ENCODE measurements around the gene ARHGAP44. TPM values are rescaled to one million over a fixed set of nuclear protein-coding genes. Genes with fewer than 3 reads are reported as not detected.
"Not testable (repeated sequence)": the region's sequence is repeated elsewhere in the genome, so short reads cannot be mapped to it uniquely, and the experiment has no call there.

The ARHGAP44 gene
- total RNA-seq, 2 donors from 2014 or later: 0.21 TPM; not detected in 1

- DNase-seq (ENCODE audit: low spot score) (no peak), ATAC-seq (no peak)
- Mint-ChIP-seq H3K4me1 (ENCODE audit: low read depth in 2 of 2) (no peaks in the 10 kb centered on the region), H3K27ac (no peak overlapping the region), H3K36me3 (no peaks in the 10 kb centered on the region), H3K27me3 (no peaks in the 10 kb centered on the region), H3K4me3 (no peak overlapping the region), H3K9me3 (peaks cover 16% of the 10 kb centered on the region)
Measured at GRCh38 chr17:12850996-12851395, 61.7 kb downstream of the ARHGAP44 start.

GRCh38 chr17:12851901-12852435 lies 62.7 kb downstream of the ARHGAP44 start:
- no peak overlapping the region for H3K4me3 Mint-ChIP-seq
- no peak overlapping the region for H3K27ac Mint-ChIP-seq
- peaks cover 16% of the 10 kb centered on the region for H3K9me3 Mint-ChIP-seq
- DNase-seq (ENCODE audit: low spot score) (no peak), ATAC-seq (no peak)
- H3K27me3 Mint-ChIP-seq: no peaks in the 10 kb centered on the region
- H3K4me1 Mint-ChIP-seq (ENCODE audit: low read depth in 2 of 2): no peaks in the 10 kb centered on the region
- H3K36me3 Mint-ChIP-seq: no peaks in the 10 kb centered on the region

- Mint-ChIP-seq H3K4me1 (ENCODE audit: low read depth in 2 of 2) (no peaks in the 10 kb centered on the region), H3K27me3 (no peaks in the 10 kb centered on the region), H3K4me3 (no peak overlapping the region), H3K9me3 (peaks cover 16% of the 10 kb centered on the region), H3K36me3 (no peaks in the 10 kb centered on the region), H3K27ac (no peak overlapping the region)
- ATAC-seq: no peak
- DNase-seq (ENCODE audit: low spot score): no peak
Measured at GRCh38 chr17:12853921-12854320, 64.6 kb downstream of the ARHGAP44 start.

- Mint-ChIP-seq H3K9me3 (peaks cover 16% of the 10 kb centered on the region), H3K36me3 (no peaks in the 10 kb centered on the region), H3K4me3 (no peak overlapping the region), H3K4me1 (ENCODE audit: low read depth in 2 of 2) (no peaks in the 10 kb centered on the region), H3K27me3 (no peaks in the 10 kb centered on the region), H3K27ac (no peak overlapping the region)
- no peak for ATAC-seq
- no peak for DNase-seq (ENCODE audit: low spot score)
Measured at GRCh38 chr17:12856416-12856815, 67.1 kb downstream of the ARHGAP44 start.

GRCh38 chr17:12857592-12857991 lies 68.3 kb downstream of the ARHGAP44 start:
- no peak for ATAC-seq
- no peaks in the 10 kb centered on the region for H3K4me1 Mint-ChIP-seq (ENCODE audit: low read depth in 2 of 2)
- no peak for DNase-seq (ENCODE audit: low spot score)
- no peak overlapping the region for H3K4me3 Mint-ChIP-seq
- H3K27ac Mint-ChIP-seq: no peak overlapping the region
- peaks cover 12% of the 10 kb centered on the region for H3K9me3 Mint-ChIP-seq
- H3K36me3 Mint-ChIP-seq: no peaks in the 10 kb centered on the region
- H3K27me3 Mint-ChIP-seq: no peaks in the 10 kb centered on the region

GRCh38 chr17:12859520-12859919 lies 70.2 kb downstream of the ARHGAP44 start:
- Mint-ChIP-seq H3K27me3 (no peaks in the 10 kb centered on the region), H3K4me3 (no peak overlapping the region), H3K27ac (no peak overlapping the region), H3K36me3 (no peaks in the 10 kb centered on the region), H3K9me3 (peaks cover 5% of the 10 kb centered on the region), H3K4me1 (ENCODE audit: low read depth in 2 of 2) (no peaks in the 10 kb centered on the region)
- DNase-seq (ENCODE audit: low spot score): no peak
- ATAC-seq: no peak

GRCh38 chr17:12865769-12866168 lies 76.5 kb downstream of the ARHGAP44 start:
- Mint-ChIP-seq H3K36me3 (no peaks in the 10 kb centered on the region), H3K4me3 (no peak overlapping the region), H3K27me3 (no peaks in the 10 kb centered on the region), H3K4me1 (ENCODE audit: low read depth in 2 of 2) (no peaks in the 10 kb centered on the region), H3K9me3 (peaks cover 6% of the 10 kb centered on the region), H3K27ac (no peak overlapping the region)
- no peak for ATAC-seq
- no peak for DNase-seq (ENCODE audit: low spot score)

- H3K4me1 Mint-ChIP-seq (ENCODE audit: low read depth in 2 of 2): no peaks in the 10 kb centered on the region
- no peak for ATAC-seq
Measured at GRCh38 chr17:12866244-12866643, 76.9 kb downstream of the ARHGAP44 start.

GRCh38 chr17:12867726-12868125 lies 78.4 kb downstream of the ARHGAP44 start:
- Mint-ChIP-seq H3K36me3 (no peaks in the 10 kb centered on the region), H3K27ac (no peak overlapping the region), H3K4me1 (ENCODE audit: low read depth in 2 of 2) (no peaks in the 10 kb centered on the region), H3K4me3 (no peak overlapping the region), H3K9me3 (peaks cover 8% of the 10 kb centered on the region), H3K27me3 (no peaks in the 10 kb centered on the region)
- DNase-seq (ENCODE audit: low spot score) (no peak), ATAC-seq (no peak)

More at GRCh38 chr17:12866244-12866643, 76.9 kb downstream of the ARHGAP44 start:
- Mint-ChIP-seq H3K27me3 (no peaks in the 10 kb centered on the region), H3K36me3 (no peaks in the 10 kb centered on the region), H3K9me3 (peaks cover 8% of the 10 kb centered on the region), H3K4me3 (no peak overlapping the region), H3K27ac (no peak overlapping the region)
- no peak for DNase-seq (ENCODE audit: low spot score)

GRCh38 chr17:12873415-12874125 lies 84.3 kb downstream of the ARHGAP44 start:
- not testable (repeated sequence) for H3K27ac Mint-ChIP-seq; H3K4me3 Mint-ChIP-seq; DNase-seq (ENCODE audit: low spot score); H3K27me3 Mint-ChIP-seq; H3K36me3 Mint-ChIP-seq; H3K4me1 Mint-ChIP-seq (ENCODE audit: low read depth in 2 of 2); ATAC-seq
- peaks cover 11% of the 10 kb centered on the region for H3K9me3 Mint-ChIP-seq

GRCh38 chr17:12877953-12878669 lies 88.8 kb downstream of the ARHGAP44 start:
- H3K4me1 Mint-ChIP-seq (ENCODE audit: low read depth in 2 of 2): no peaks in the 10 kb centered on the region
- H3K27me3 Mint-ChIP-seq: no peaks in the 10 kb centered on the region
- no peak overlapping the region for H3K4me3 Mint-ChIP-seq
- peaks cover 11% of the 10 kb centered on the region for H3K9me3 Mint-ChIP-seq
- DNase-seq (ENCODE audit: low spot score) (no peak), ATAC-seq (no peak)
- H3K36me3 Mint-ChIP-seq: no peaks in the 10 kb centered on the region
- no peak overlapping the region for H3K27ac Mint-ChIP-seq

- not testable (repeated sequence) for ATAC-seq; H3K27ac Mint-ChIP-seq; H3K27me3 Mint-ChIP-seq; H3K9me3 Mint-ChIP-seq; H3K4me3 Mint-ChIP-seq; H3K4me1 Mint-ChIP-seq (ENCODE audit: low read depth in 2 of 2); H3K36me3 Mint-ChIP-seq; DNase-seq (ENCODE audit: low spot score)
Measured at GRCh38 chr17:12879096-12879495, 89.8 kb downstream of the ARHGAP44 start.

GRCh38 chr17:12883472-12883871 lies 94.2 kb downstream of the ARHGAP44 start:
- no peak overlapping the region for H3K4me3 Mint-ChIP-seq
- peaks cover 10% of the 10 kb centered on the region for H3K9me3 Mint-ChIP-seq
- ATAC-seq (no peak), DNase-seq (ENCODE audit: low spot score) (no peak)
- H3K36me3 Mint-ChIP-seq: no peaks in the 10 kb centered on the region
- H3K27ac Mint-ChIP-seq: no peak overlapping the region
- peaks cover 0 to 12% of the 10 kb centered on the region in 2 donors for H3K27me3 Mint-ChIP-seq
- no peaks in the 10 kb centered on the region for H3K4me1 Mint-ChIP-seq (ENCODE audit: low read depth in 2 of 2)

GRCh38 chr17:12887088-12887487 lies 97.8 kb downstream of the ARHGAP44 start:
- Mint-ChIP-seq H3K27me3 (peaks cover 0 to 21% of the 10 kb centered on the region in 2 donors), H3K36me3 (no peaks in the 10 kb centered on the region), H3K27ac (no peak overlapping the region), H3K4me1 (ENCODE audit: low read depth in 2 of 2) (no peaks in the 10 kb centered on the region), H3K4me3 (no peak overlapping the region), H3K9me3 (peaks cover 14% of the 10 kb centered on the region)
- DNase-seq (ENCODE audit: low spot score): no peak
- no peak for ATAC-seq

Data from natural killer cell treated with Interleukin-12 subunit alpha and Interleukin-12 subunit beta and Interleukin-15 and Interleukin-18, amount 100 ng/mL, for 72 hours (primary cell).